ENCODE data around the gene GPSM1. TPM values are rescaled to one million over a fixed set of nuclear protein-coding genes. Genes with fewer than 3 reads are reported as not detected.
A peak's percentile ranks its signal among the peaks of the same experiment; 100 is the strongest.
"Not testable (repeated sequence)": the region's sequence is repeated elsewhere in the genome, so short reads cannot be mapped to it uniquely, and the experiment has no call there.

The GPSM1 gene
- total RNA-seq, 1 donor from 2014 or later: 24.6 TPM

DNA sequence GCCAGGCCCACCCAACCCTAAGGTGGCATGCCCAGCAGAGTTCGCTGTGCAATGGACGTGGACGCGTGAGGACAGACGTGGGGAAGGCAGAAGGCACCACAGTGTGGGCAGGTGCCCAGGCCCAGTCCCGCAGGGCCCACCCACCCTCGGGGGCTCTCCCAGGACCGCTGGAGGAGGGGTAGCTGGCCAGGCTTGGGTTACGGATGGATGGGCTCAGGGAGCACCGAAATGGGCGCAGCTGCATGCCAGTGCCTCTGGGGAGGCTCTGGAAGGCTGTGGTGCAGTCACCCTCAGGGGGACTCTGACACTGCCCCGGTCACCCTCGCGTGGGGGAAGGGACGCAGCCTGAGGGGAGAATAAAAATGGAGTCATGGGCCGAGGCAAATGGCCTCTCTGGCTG, 9.6 kb upstream of the GPSM1 start:
- DNase-seq (ENCODE audit: low spot score): no peak

GRCh38 chr9:136318111-136318775, 9.1 kb upstream of the GPSM1 start:
- DNase-seq (ENCODE audit: low spot score): no peak

DNA sequence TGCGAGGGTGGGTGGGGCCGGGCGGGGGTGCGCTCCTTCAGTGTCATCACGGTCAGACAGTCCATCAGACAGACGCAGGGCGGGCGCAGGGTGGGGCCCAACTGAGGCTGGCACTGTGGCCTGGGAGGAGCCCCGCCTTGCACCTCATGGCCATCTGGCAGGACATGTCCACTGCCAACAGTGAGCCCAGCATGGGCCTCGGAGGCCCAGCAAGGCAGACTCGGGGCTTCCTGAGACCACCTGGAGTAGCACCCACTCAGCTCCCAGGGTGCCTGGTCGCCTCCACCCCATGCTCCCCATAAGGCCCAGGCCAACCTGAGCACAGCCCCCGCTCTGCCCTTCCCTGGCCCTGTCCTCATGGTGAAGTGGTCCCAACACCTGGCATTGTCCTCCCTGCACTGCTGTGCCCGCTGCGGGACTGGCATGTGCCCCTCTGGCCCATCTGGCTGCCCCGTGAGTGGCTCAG, 8.5 kb upstream of the GPSM1 start:
- DNase-seq (ENCODE audit: low spot score): no peak

DNA sequence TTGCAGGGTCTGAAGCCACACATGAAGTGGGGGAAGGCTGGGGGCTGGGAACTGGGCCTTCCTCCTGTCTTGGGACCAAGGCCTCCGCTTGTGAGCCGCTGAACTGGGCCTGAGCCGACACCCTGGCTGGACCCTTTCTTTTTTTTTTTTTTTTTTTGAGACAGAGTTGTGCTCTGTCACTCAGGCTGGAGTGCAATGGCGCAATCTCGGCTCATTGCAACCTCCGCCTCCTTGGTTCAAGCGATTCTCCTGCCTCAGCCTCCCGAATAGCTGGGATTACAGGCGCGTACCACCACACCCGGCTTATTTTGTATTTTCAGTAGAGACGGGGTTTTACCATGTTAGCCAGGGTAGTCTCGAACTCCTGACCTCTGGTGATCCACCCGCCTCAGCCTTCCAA, 8.1 kb upstream of the GPSM1 start:
- not testable (repeated sequence) for DNase-seq (ENCODE audit: low spot score)

DNA sequence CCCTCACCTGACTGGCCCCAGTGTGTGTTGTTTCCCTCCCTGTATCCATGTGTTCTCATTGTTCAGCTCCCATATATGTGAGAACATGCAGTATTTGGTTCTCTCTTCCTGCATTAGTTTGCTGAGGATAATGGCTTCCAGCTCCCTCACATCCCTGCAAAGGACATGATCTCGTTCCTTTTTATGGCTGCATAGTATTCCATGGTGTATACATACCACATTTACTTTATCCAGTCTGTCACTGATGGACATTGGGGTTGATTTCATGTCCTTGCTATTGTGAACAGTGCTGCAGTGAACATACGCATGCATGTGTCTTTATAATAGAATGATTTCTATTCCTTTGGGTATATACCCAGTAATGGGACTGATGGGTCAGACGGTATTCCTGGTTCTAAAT, 7.4 kb upstream of the GPSM1 start:
- not testable (repeated sequence) for DNase-seq (ENCODE audit: low spot score)

DNA sequence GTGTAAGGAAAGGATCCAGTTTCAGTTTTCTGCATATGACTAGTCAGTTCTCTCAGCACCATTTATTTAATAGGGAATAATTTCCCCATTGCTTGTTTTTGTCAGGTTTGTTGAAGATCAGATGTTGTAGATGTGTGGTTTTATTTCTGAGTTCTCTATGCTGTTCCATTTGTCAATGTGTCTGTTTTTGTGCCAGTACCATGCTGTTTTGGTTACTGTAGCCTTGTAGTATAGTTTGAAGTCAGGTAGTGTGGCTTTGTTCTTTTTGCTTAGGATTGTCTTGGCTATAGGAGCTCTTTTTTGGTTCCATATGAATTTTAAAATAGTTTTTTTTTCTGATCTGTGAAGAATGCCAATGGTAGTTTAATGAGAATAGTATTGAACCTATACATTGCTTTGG, 6.4 kb upstream of the GPSM1 start:
- DNase-seq (ENCODE audit: low spot score): not testable (repeated sequence)

- no peak for DNase-seq (ENCODE audit: low spot score)
These were observed 5.8 kb upstream of the GPSM1 start for GRCh38 chr9:136321561-136321960.

- DNase-seq (ENCODE audit: low spot score): no peak
These were observed 4.5 kb upstream of the GPSM1 start for GRCh38 chr9:136322756-136323330.

DNA sequence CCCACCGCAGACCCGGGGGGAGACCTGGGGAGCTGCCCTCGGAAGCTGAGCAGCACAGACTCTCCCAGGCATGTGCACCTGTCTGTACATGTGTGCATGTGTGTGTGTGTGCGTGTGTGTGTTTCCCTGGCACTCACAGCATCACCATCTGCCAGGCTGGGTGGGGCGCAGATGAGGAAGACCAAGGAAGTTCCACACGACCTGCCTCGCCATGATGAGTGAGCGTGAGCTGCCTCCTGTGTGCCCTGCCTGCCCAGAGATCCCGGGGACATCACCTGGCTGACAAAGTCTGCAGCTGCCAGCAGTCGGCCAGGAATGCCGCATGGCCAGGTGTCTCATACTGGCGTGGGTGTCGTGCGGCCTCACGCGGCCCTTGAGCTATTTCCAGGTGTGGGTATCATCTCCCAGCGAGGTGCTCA, 4.0 kb upstream of the GPSM1 start:
- DNase-seq (ENCODE audit: low spot score): peak; percentile 34

DNA sequence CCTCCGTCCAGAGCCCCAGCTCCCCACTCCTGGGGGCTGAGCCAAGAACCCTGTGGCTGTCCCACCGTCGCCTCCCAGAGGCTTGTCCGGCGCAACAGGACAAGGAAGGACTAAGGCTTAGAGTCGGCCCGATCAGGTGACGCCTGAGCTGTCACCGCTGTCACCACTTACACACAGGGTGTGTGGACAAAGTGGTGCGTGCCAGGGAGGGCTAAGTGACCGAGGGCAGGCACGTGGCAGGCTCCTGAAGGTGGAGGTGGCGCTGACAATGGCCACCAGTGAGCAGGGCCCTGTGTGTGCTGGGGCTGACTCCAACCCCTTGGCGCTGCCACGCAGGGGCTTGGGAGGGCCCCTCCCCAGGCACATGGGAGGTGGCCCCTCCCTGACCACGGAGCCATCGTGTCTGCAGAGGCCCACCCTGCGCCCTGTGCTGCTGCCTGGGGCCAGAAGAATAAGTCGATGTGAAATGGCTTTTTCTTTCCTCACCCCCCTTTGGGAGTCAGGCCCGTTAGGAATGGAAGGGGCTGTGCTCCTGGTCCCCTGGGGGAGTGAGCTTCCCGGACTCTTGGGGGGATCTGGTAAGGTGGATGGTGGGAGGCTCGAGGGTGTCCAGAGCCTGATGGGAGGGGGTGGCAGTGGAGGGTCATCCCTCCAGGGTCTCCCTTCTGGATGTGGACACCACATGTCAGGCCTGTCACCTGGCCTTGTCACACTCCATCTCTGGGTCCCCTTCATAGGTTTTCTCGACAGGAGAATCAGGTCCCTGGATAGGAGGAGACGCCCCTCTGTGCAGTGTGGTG, 2.6 kb upstream of the GPSM1 start:
- peak; percentile 82 for DNase-seq (ENCODE audit: low spot score)

DNA sequence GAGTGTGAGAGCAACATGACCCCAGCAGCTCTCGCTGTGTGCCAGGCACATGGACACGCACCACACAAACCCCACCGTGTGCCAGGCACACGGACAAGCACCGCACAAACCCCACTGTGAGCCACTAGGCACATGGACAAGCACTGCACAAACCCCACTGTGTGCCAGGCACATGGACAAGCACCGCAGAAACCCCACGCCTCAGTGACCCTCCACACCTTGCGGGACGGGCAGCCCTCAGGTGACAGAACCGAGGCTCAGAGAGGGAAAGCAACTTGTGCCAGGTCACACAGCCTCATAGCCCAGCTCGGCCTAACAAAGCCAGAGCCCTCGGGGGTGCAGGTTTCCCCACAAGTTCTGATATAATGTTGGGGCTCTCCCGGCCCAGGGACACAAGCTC, 2.0 kb upstream of the GPSM1 start:
- no peak for DNase-seq (ENCODE audit: low spot score)

GRCh38 chr9:136326061-136326760, 1.1 kb upstream of the GPSM1 start:
- no peak for DNase-seq (ENCODE audit: low spot score)

GRCh38 chr9:136326761-136327303, 507 bp upstream of the GPSM1 start:
- DNase-seq (ENCODE audit: low spot score): no peak

- DNase-seq (ENCODE audit: low spot score): peak; percentile 37
These were observed 777 bp downstream of the GPSM1 start for GRCh38 chr9:136328011-136328621.

GRCh38 chr9:136328622-136329041, 1.3 kb downstream of the GPSM1 start:
- DNase-seq (ENCODE audit: low spot score): no peak

- no peak for DNase-seq (ENCODE audit: low spot score)
These were observed 1.9 kb downstream of the GPSM1 start for GRCh38 chr9:136329211-136329627.

DNA sequence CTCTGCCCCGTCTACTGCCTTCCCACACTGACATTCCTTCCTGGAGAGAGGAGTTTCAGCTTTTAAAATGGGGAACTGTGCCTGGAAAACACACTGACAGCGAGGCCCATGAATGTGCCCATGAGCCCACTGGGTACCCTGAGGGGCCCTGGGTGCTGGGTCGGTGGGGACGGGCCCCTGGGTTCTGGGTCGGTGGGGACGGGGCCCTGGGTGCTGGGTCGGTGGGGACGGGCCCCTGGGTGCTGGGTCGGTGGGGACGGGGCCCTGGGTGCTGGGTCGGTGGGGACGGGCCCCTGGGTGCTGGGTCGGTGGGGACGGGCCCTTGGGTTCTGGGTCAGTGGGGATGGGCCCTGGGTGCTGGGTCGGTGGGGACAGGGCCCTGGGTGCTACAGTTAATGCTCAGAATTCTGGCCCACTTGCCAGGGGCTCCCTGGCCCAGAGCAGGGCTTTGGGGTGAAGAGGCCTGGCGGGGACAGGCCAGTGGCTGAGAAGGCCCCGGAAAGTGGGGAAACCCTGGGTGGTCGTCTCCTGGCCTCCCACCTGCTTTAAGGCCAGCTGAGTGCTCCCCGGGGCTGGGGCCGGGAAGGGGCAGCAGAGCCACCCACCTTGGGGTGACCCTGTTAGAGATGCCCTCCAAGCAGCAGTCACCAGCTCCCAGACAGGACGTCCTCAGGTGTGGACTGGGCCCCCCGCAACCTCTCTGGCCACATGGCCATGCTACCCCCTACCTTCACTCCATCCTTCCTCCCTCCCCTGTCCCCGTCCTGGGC, 2.5 kb downstream of the GPSM1 start:
- DNase-seq (ENCODE audit: low spot score): no peak

DNA sequence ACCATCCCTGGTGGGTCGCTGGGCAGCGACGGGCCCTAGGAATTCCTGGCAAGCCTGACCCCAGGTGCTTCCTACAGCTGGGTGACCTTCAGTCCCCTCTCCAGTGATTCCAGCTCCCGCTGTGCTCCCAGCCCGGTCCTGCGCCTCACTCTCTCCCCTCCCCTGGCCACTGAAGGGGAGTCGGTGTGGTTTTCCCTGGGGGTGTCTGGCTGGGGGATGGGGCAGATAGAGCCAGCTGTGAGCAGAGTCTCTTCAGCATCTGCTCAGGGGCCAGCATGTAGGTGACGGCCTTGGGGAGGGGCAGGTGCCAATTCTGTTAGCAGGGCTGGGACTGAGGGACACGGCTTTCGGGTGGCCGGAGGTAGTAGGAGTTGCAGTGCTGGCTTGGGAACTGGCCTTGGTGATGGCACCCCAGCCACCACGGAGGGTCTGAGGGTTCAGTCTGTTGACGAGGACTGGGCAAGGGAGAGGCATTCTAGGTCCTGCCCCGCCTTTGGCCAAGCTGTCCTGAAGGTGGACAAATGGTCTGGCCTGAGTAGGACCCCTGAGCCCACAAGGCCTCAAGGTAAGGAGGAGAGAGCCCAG, 3.2 kb downstream of the GPSM1 start:
- DNase-seq (ENCODE audit: low spot score): no peak

DNA sequence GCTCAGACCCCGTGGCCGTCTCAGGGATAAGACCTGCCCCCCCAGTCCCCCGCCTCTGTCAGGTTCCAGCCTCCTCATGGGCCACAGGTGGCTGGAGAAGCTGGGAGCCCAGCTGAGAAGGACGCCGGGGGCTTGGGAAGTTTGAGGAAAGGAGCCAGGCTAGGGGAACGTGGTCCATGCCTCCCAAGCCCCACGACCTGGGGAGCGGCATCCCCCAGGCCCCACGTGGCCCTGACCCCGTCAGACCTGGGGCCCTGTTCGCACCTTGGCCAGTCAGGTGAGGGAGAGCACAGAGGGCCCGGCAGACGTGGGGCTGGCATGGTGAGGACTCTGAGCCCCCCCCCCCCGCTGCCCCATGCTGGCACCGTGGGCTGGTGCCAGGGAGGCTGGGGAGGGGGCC, 3.7 kb downstream of the GPSM1 start:
- no peak for DNase-seq (ENCODE audit: low spot score)
